HEK293 (cell line): ENCODE measurements around the gene ACKR3.

Experiments used
- BCL11A ChIP-seq: fragments of 450-650 bp; formaldehyde crosslinking; IDR thresholded peaks from 2 replicates; pipeline ENCODE4 v1.5.1; 2016; ENCODE audit warnings: low read depth, missing biosample characterization, missing genetic modification characterization
- CTCF ChIP-seq: fragments of 450-650 bp; formaldehyde crosslinking; IDR thresholded peaks from 2 replicates; pipeline ENCODE4 v1.5.1; 2016; ENCODE audit warnings: missing biosample characterization, missing genetic modification characterization
- GFI1B ChIP-seq: fragments of 450-650 bp; formaldehyde crosslinking; IDR thresholded peaks from 2 replicates; pipeline ENCODE4 v1.5.1; 2016; ENCODE audit warnings: missing biosample characterization, missing genetic modification characterization
- KLF10 ChIP-seq: fragments of 450-650 bp; IDR thresholded peaks from 2 replicates; pipeline ENCODE4 v1.5.1; 2018; ENCODE audit warnings: missing biosample characterization, mild to moderate bottlenecking, missing genetic modification characterization
- PRDM1 ChIP-seq: fragments of 450-650 bp; formaldehyde crosslinking; IDR thresholded peaks from 2 replicates; pipeline ENCODE4; 2016; ENCODE audit warnings: missing biosample characterization, missing genetic modification characterization
- YY1 ChIP-seq: fragments of 450-650 bp; formaldehyde crosslinking; IDR thresholded peaks from 2 replicates; pipeline ENCODE4 v1.5.1; 2018; ENCODE audit warnings: missing biosample characterization, missing genetic modification characterization
- ZNF169 ChIP-seq: fragments of 450-650 bp; formaldehyde crosslinking; IDR thresholded peaks from 2 replicates; pipeline ENCODE4 v1.5.1; 2016; ENCODE audit warnings: missing biosample characterization, missing genetic modification characterization
- ZNF2 ChIP-seq: fragments of 450-650 bp; formaldehyde crosslinking; IDR thresholded peaks from 2 replicates; pipeline ENCODE4 v1.5.1; 2016; ENCODE audit warnings: missing biosample characterization, missing genetic modification characterization
- ZNF23 ChIP-seq: fragments of 450-650 bp; formaldehyde crosslinking; IDR thresholded peaks from 2 replicates; pipeline ENCODE4 v1.5.1; 2016; ENCODE audit warnings: missing biosample characterization, missing genetic modification characterization, borderline replicate concordance
- ZNF324 ChIP-seq: fragments of 450-650 bp; formaldehyde crosslinking; IDR thresholded peaks from 2 replicates; pipeline ENCODE4 v1.5.1; 2016; ENCODE audit warnings: missing biosample characterization, missing genetic modification characterization
- ZNF521 ChIP-seq: fragments of 450-650 bp; formaldehyde crosslinking; IDR thresholded peaks from 2 replicates; pipeline ENCODE4 v1.5.1; 2017; ENCODE audit warnings: missing biosample characterization, mild to moderate bottlenecking, missing genetic modification characterization
- TF ChIP-seq, protein P1 (sequence below): fragments of 450-650 bp; IDR thresholded peaks from 2 replicates; pipeline ENCODE4 v1.5.1; 2018; ENCODE audit warnings: missing biosample characterization, missing genetic modification characterization
- TF ChIP-seq, protein P2 (sequence below): fragments of 450-650 bp; formaldehyde crosslinking; IDR thresholded peaks from 2 replicates; pipeline ENCODE4 v1.5.1; 2016; ENCODE audit warnings: missing biosample characterization, missing genetic modification characterization

- TF ChIP-seq ZNF324 (tag by site-specific recombination): no peak
- TF ChIP-seq ZNF23 (tag by site-specific recombination): no peak
- no peak for TF ChIP-seq CTCF
- TF ChIP-seq ZNF2: no peak
- no peak for TF ChIP-seq YY1 (tag by site-specific recombination)
- TF ChIP-seq ZNF169 (tag by site-specific recombination): no peak
- TF ChIP-seq, protein P1, sequence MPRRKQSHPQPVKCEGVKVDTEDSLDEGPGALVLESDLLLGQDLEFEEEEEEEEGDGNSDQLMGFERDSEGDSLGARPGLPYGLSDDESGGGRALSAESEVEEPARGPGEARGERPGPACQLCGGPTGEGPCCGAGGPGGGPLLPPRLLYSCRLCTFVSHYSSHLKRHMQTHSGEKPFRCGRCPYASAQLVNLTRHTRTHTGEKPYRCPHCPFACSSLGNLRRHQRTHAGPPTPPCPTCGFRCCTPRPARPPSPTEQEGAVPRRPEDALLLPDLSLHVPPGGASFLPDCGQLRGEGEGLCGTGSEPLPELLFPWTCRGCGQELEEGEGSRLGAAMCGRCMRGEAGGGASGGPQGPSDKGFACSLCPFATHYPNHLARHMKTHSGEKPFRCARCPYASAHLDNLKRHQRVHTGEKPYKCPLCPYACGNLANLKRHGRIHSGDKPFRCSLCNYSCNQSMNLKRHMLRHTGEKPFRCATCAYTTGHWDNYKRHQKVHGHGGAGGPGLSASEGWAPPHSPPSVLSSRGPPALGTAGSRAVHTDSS (tag by site-specific recombination): no peak
- no peak for TF ChIP-seq KLF10 (tag by site-specific recombination)
- no peak for TF ChIP-seq PRDM1
- TF ChIP-seq GFI1B (tag by site-specific recombination): no peak
- no peak for TF ChIP-seq ZNF521 (tag by site-specific recombination)
- no peak for TF ChIP-seq BCL11A
- TF ChIP-seq, protein P2, sequence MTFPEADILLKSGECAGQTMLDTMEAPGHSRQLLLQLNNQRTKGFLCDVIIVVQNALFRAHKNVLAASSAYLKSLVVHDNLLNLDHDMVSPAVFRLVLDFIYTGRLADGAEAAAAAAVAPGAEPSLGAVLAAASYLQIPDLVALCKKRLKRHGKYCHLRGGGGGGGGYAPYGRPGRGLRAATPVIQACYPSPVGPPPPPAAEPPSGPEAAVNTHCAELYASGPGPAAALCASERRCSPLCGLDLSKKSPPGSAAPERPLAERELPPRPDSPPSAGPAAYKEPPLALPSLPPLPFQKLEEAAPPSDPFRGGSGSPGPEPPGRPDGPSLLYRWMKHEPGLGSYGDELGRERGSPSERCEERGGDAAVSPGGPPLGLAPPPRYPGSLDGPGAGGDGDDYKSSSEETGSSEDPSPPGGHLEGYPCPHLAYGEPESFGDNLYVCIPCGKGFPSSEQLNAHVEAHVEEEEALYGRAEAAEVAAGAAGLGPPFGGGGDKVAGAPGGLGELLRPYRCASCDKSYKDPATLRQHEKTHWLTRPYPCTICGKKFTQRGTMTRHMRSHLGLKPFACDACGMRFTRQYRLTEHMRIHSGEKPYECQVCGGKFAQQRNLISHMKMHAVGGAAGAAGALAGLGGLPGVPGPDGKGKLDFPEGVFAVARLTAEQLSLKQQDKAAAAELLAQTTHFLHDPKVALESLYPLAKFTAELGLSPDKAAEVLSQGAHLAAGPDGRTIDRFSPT: no peak
Measured at GRCh38 chr2:236535024-236535423, 34.6 kb upstream of the ACKR3 start.
